Stimulated activated CD8-positive, alpha-beta memory T cell treated with anti-CD3 and anti-CD28 coated beads, Interleukin-4, amount 100 ng/mL, for 48 hours (primary cell): Measurements from ENCODE around the gene RNF212B.

Experiments
- DNase-seq: peaks from one replicate; pipeline ENCODE4 v3.0.0-alpha.2; 2020

The RNF212B gene

DNA sequence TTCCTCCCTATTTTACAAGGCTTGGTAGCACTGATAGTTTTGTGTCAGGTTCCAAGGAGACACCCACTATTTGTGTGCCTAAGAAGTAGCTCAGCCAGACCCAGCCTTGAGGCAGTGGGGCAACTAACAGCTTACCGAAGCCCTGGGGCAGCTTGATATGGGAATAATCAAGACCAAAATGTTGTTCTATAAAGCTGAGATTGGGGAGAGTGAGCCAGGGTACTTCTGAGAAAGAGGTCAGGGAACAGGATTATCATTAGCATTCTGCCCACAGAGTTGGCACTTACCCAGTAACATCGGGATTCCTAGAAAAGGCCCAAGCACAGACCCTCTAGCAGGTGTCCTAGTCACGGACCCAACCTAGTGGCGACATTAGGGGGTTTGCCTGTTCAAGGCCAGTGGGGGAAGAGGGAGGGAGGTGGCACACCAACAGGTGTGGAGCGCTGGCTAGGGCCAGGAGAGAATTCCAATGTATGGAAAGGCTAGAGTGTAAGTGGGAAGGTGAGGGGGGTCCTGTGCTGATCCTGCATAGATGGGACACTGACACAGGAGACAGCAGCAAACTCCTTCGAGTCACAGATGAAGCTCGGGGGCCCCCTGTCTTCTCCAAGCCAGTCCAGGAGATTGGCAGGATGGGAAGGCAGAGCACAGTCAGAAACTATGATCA lies 60.0 kb downstream of the RNF212B start:
- DNase-seq = no peak

DNA sequence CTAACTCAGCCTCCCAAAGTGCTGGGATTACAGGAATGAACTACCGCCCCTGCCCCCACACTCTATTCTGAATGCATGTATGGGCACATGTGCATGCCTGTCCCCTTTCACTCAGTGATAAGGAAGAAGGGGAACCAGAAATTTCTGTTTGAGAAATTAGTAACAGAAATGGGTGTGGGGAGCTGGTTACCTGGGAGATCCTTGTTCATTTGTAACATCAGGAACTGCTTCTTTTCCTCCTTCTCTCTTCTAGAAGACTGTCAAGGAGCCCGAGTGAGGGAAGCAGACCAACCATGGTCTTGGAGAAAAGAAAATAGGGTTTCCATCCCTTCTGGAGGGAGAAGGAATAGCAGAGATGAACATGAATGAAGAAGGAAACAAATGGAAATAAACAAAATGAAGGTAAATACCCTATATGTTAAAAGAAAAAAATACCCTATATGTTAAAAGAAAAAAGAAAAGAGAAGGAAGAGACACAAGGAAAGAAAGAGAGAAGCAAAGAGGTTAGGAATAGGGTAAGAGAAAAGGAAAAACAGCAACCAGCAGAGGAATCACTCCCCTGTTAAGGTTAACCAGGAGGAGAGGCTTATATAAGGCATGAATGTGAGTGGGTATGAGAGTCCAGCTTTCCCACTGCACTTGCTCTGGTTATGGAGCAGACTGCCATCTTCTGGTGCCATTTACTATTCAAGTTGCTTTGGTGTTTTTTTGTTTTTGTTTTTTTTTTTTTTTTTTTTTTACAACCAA lies 61.6 kb downstream of the RNF212B start:
- no peak for DNase-seq

DNA sequence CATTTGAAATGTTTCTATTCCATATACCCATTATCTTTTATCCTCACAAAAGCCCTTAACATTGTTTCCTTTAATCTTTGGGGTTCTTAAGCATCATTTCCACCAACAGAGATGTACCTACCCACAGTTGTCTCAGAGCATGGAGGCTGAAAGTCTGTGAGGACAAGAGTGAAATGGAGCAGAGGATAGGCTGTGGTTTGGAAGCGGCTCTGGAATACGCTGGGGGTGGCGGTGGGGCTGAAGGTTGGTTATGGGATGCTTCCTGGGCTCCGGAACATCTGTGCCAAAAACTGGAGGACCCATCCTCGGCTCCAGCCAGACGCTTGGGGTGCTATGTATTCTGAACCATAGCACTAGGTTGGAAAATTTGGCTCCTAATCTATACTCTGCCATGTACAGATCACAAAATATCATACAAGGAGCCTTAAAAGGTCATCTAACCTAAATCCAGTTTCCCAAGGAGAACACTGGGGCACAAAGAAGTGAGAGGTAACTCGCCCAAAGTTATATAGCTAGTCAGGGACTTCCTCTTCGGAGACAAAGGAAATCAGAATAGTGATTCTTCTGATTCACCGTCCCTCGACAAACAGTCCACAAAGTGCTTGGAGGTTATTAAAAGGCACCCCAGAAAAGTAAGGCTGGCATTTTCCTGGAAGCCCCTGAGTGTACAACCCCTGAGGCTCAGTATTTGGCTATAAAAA lies 62.4 kb downstream of the RNF212B start:
- no peak for DNase-seq

DNA sequence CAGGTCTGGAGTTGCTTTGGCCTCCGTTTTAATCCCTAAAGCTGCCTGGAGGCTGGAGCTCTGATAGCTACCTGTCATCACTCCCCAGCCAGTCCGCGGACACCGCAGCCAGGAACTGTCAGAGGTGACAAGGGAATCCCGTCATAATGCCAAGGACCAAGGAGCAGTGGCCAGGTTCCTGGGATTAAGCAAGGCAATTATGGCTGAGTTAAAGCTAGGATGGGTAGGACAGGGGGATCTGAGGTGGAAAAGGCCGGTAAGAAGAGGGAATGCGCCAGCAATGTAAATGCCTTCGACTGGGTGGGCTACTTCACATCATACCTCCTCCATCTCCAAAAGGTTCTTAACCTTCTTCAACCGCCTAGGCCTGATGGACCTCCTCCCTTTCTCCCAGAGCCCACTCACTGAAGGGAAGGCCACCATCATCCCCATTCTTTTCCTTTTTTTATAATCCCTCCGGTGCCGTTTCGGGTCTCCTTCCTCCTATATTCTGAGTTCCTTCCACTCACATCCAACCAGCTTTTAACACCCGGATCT lies 63.0 kb downstream of the RNF212B start:
- peak; percentile 47 for DNase-seq

DNA sequence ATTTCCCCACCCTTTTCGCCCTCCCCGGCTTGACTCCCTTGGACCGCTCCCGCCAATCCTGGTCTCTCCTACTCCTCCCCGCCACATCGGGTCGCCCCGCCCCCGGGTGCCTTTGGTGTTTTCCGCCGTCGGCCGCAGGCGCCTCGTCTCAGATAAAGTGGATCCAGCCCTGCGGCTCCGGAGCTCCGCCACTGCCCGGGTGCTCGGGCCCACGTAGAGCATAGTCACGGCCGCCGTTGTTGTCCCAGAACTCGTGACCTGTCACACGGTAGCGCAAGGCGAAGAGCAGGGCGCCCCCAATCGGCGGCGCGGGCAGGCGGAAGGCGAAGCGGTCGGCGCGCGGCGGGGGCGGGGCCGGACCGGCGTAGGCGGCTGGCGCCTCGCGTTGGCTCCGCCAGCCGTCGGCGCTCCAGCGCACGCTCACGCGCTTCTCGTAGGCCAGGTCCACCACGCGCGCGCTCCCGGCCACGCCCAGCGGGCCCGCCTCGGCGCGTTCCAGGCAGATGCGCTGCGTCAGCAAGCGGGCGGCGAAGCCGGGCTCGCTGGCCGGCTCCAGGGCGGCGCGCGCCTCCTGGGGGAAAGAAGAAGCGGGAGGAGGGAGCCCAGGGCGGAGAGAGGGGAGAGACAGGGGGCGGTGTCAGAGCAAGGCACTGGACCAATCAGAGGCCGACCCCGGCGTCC lies 63.7 kb downstream of the RNF212B start:
- peak; percentile 96 for DNase-seq

DNA sequence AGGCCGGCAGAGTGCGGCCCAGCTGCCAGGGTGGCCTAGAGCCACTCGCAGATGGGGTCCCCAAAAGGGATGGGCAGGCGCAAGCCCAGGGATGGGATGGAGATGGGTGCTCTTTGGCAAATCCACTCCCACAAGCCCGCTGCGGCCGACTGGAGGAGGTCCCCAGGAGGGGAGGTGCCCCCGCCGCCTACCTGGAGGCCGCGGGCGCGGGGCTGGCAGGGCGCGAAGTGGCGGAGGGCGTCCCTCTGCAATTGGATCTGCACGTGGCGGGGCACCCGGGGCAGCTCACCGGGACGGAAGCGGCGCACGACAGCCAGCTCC lies 64.2 kb downstream of the RNF212B start:
- DNase-seq = no peak

DNA sequence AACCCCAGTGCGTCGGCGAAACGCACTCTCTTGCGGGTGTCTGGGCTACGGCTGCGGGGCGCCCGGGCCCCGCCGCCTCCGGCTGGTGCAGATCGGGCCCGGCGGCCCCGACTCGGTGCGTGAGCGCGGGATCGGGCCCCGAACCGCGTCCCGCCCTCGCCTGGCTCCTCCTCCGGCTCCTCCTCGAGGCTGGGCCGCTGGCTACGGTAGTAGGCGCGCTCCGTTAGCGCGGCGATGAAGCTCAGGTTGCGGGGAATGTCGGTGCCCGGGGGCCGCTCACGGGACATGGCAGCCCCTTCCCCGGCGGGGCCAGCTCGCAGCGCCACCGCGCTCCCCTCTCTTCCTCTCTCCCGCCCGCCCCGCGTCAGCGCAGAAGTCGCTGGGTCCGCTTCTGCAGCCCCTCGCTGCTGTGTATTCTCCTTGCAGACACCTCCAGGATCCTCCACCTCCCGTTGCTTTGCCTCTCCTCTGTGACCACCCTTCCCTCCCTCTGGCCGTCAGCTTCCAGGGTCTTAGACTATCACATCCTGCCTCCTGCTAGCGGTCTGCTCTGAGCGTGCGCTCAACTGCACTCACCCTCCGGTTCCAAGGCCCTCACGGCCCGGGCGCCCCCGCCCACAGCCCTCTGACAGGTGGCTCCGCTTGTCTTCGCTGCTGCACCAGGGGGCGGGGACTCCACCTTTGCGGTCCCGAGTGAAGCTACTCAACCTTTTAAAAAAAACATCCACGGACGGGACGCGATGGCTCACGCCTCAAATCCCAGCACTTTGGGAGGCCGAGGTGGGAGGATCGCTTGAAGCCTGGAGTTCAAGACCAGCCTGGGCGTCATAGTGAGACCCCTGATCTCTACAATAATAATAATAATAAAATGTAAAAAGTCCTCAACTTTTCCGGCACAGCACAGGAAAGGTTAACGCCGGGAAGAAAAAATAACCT lies 64.8 kb downstream of the RNF212B start, which contains the start of gene PPP1R3E:
Gene PPP1R3E, minus strand, starts transcription at position 570 of the 936 bp plus-strand sequence. Its CDS starts 283 bp downstream, at position 287.
- peak; percentile 92 for DNase-seq

DNA sequence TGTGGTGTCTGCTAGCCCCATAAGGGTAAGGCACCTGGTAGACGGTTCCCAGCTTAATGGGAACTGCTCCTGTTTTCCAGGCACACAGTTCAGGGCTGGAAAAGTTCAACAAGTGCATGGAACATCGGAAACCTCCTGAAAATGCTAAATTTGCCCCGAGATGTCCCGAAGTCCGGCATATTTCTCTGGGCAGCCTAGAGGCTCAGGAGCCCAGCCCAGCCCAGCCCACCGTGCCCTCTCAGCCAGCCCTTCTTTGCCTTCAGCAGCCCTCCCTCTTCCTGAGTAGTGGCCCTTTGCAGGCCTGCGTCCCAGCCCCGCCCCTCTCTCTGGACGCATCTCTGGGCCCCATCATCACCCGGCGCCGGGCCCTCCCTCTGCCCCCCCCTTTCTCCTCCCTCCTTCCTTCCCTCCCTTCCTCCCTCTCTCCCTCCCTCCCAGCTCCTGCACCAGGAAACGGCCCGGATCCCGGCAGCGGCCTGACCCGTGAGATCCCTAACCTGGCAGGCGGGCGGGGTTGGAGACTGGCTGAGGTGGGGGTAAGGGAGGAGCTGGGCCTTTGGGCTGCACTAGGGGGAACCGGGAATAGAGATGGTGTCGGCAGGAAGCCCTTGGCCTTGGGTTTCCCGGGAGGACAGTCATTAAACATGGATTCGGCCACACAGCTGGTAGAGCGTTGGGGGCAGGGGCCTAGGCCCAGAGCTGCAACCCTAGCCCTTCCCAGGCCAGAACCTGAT lies 68.8 kb downstream of the RNF212B start, which contains the start of gene BCL2L2:
Gene BCL2L2, plus strand, starts transcription at position 422 of the 734 bp plus-strand sequence. CDS start 935 bp downstream, outside the sequence.
- peak; percentile 41 for DNase-seq

DNA sequence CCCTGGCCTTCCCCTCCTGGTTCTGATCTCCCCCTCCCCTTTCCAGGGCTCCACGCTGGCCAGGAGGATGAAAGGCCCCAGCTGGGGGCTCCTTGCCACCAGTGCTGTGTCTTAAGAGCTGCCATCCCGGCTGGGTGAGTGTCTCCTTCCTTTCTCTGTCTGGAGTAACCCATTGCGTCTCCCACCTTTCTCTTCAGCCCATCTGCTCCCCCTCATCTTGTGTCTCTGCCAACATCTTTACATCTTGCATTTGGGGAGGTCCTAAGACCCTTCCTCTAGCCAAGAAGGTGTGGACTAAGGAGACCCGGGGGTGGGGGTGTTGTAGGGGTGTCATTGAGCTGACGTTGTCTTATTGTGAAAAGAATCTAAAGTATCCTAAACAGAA lies 69.4 kb downstream of the RNF212B start:
- no peak for DNase-seq

DNA sequence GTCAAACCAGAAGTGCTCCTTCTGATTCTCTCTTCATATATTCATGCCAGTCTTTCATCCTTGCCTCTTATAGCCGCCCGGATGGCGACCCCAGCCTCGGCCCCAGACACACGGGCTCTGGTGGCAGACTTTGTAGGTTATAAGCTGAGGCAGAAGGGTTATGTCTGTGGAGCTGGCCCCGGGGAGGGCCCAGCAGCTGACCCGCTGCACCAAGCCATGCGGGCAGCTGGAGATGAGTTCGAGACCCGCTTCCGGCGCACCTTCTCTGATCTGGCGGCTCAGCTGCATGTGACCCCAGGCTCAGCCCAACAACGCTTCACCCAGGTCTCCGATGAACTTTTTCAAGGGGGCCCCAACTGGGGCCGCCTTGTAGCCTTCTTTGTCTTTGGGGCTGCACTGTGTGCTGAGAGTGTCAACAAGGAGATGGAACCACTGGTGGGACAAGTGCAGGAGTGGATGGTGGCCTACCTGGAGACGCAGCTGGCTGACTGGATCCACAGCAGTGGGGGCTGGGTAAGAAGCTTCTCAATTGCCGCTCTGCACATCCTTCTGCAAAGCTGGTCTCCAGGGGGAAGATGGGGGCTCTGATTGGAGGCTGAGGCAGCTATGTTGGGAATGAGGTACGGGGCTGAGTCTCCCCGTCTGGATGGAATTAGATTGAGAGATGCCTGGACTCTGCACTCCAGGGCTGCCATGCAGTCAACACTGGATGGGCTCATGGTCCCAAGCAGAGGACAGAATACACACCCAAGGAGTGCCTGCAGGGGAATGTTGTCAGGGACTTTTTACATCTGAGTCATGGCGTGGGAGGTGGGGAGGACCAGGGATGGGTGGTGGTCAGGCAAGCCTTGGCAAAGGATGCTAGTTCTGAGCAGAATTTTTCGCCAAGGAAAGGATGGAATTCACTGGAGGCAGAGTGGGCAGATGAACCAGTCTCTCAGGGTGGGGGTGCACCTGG lies 70.2 kb downstream of the RNF212B start:
- no peak for DNase-seq

DNA sequence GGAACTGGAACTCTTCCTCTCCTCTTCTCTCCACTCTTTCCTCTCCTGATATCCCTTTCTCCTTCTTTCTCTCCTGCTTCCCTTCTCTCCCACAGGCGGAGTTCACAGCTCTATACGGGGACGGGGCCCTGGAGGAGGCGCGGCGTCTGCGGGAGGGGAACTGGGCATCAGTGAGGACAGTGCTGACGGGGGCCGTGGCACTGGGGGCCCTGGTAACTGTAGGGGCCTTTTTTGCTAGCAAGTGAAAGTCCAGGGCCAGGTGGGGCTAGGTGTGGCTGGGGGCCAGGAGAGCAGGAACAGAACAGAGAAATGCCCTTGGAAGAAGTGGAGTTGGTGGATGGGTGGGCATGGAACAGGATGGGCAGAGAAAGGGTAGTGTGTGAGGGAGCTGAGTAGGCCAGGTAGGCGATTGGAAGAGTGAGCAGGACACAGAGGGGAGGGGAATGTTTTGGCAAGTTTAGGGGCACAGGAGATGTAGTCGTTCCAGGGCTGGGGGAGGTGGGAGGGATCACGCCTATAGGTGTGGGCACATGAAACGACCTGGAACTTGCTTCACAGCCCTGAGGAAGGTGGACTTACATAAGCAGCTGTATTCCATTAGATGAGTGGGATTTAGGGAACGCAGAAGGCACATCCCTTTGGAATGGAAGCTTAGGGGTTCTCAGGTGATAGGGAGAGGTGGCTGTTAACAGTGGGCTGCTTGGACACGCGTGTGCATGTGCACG lies 71.1 kb downstream of the RNF212B start:
- no peak for DNase-seq

DNA sequence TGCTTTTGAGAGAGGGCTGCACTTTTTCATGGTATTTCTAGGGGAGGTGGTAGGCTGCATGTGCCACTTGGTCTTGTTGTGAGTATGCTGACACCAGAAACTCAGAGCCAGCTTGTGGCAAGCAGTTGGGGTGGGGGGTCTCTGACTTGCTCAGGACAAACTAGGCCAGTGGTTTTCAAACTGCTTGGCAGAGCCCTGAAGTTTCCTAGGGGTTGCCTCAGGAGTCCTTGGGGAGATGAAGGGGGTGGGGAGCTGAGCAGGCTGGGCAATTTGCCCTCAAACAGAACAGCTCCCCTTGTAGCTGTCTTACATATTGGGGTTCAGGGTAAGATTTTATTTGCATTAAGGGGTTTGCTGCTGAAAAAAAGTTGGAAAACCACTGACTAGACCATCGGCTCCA lies 72.8 kb downstream of the RNF212B start:
- DNase-seq = no peak

DNA sequence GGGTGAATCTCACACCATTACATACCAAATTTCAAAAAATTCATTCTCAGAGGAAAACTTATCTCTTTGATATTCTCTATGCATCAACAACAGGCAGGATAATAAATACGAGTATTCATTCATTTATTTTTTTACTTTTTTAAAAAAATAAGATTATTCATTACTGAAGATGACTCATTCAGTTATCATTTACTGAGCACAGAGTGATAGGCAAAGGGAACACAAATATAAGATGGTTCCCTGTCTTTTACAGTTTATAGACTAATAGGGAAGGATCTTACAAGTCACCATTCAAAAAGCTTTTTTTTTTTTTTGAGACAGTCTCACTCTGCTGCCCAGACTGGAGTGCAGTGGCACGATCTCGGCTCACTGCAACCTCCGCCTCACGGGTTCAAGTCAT lies 78.6 kb downstream of the RNF212B start:
- DNase-seq = no peak

DNA sequence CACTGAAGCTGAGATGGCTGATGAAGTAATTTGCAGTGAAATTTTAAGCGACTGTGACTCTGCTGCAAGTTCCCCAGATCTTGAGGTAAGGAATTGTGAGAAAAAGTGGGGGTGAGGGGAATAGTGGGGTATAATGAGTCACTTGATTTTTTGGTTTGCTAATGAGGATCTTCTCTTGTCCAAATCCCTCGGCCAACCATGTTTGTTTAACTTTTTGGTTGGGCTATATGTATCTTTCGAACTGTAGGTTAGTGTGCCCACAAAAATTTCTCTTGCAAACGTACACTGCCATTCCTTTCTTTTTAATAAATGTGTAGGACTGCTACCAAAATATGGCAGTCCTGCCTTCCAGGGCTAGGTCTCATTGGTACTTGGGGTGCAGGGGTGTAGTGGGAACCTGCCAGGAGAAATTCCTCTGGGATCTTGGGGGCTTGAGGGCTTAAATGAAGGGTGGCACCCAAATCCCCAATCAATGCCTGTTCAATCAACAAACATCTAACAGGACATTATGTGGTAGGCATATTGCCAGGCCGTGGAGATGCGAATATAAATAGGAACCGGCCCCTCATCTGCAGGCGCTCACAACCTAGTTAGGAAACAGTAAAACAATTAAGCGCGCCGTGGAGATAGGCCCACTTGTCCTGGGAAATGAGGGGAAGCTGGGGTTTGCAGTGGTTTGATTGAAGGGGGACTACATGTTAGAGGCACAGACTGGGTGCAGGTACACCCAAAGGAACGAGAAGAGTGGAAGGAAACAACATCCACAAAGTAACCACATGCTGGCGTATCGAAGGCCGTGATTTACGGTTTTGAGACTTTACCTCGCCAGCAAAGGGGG lies 82.2 kb downstream of the RNF212B start:
- DNase-seq = no peak

DNA sequence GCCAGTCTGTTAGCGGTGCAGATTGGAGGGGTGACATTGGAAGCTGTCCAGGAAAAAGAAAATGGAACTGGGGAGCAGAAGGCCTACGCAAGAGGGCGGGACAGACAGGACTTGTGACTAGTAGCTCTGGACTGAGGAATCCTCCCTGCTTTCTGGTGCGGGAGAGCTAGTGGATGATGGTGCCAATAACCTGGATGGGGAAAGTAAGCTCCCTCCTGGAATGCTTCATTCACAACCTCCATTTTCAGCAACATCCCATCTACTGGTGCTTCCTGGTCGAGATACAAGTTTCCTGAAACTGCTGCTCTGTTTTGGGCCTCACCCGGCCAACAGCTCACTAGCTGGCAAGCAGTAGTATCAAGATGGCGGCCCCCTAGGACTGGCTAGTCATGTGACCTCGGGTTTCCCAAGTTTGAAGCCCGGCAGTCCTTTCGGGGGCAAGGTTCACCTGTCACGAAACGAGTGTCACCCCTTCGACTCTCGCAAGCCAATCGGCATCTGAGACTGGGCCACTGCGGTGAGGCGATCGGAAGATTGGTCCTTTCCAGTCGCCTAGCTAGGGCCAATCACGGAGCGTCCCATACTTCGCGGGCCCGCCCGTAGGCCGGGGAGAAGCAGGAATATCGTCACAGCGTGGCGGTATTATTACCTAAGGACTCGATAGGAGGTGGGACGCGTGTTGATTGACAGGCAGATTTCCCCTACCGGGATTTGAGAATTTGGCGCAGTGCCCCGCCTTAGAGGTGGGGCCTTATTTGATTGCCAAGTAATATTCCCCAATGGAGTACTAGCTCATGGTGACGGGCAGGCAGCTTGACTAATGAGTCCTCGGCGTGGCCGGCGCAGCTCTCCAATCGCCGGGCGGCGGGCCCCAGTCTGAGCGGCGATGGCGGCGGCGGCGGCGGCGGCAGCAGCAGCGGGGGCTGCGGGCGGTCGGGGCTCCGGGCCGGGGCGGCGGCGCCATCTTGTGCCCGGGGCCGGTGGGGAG lies 83.1 kb downstream of the RNF212B start, which contains the start of gene PABPN1:
Gene PABPN1, plus strand, starts transcription at position 874 of the 988 bp plus-strand sequence. Its CDS starts 13 bp downstream, at position 887.
- DNase-seq = peak; percentile 95
